ENCODE results near the gene MIF. TPM values are rescaled to one million over a fixed set of nuclear protein-coding genes. Genes with fewer than 3 reads are reported as not detected.

The MIF gene
- 581 TPM for total RNA-seq (ENCODE audit: unreplicated experiment)
- long read RNA-seq, transcript MIF-202 (2 exons, 589 nt) = minor isoform, 21 of 788 reads
- long read RNA-seq, transcript MIF-201 (3 exons, 939 nt) = major isoform, 763 of 788 reads
- long read RNA-seq, partial matches to known transcripts = 0 of 788 reads
- long read RNA-seq, other reads (novel, unspliced or antisense) = 3 of 788 reads

DNA sequence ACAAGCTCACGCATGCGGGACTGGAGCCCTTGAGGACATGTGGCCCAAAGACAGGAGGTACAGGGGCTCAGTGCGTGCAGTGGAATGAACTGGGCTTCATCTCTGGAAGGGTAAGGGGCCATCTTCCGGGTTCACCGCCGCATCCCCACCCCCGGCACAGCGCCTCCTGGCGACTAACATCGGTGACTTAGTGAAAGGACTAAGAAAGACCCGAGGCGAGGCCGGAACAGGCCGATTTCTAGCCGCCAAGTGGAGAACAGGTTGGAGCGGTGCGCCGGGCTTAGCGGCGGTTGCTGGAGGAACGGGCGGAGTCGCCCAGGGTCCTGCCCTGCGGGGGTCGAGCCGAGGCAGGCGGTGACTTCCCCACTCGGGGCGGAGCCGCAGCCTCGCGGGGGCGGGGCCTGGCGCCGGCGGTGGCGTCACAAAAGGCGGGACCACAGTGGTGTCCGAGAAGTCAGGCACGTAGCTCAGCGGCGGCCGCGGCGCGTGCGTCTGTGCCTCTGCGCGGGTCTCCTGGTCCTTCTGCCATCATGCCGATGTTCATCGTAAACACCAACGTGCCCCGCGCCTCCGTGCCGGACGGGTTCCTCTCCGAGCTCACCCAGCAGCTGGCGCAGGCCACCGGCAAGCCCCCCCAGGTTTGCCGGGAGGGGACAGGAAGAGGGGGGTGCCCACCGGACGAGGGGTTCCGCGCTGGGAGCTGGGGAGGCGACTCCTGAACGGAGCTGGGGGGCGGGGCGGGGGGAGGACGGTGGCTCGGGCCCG lies at the start of gene MIF:
MIF (plus strand) TSS at position 439 of the 765 bp plus-strand sequence; CDS start at position 531, 92 bp downstream.
- H3K27me3 Mint-ChIP-seq (ENCODE audit: unreplicated experiment) = peaks cover 20% of the 10 kb centered on the region
- peaks cover 10% of the 10 kb centered on the region for H3K4me1 Mint-ChIP-seq (ENCODE audit: low read depth, unreplicated experiment)
- H3K27ac Mint-ChIP-seq (ENCODE audit: unreplicated experiment) = peak within 1 kb of the TSS; percentile 96
- peak; percentile 100 for DNase-seq
- no peaks in the 10 kb centered on the region for H3K36me3 Mint-ChIP-seq (ENCODE audit: unreplicated experiment)
- TF ChIP-seq, protein P1, sequence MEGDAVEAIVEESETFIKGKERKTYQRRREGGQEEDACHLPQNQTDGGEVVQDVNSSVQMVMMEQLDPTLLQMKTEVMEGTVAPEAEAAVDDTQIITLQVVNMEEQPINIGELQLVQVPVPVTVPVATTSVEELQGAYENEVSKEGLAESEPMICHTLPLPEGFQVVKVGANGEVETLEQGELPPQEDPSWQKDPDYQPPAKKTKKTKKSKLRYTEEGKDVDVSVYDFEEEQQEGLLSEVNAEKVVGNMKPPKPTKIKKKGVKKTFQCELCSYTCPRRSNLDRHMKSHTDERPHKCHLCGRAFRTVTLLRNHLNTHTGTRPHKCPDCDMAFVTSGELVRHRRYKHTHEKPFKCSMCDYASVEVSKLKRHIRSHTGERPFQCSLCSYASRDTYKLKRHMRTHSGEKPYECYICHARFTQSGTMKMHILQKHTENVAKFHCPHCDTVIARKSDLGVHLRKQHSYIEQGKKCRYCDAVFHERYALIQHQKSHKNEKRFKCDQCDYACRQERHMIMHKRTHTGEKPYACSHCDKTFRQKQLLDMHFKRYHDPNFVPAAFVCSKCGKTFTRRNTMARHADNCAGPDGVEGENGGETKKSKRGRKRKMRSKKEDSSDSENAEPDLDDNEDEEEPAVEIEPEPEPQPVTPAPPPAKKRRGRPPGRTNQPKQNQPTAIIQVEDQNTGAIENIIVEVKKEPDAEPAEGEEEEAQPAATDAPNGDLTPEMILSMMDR (IDR thresholded peaks at IDR 0.05; ENCODE audit: partially characterized antibody, unreplicated experiment) = peak; percentile 84
- peaks cover 17% of the 10 kb centered on the region for H3K9me3 Mint-ChIP-seq (ENCODE audit: unreplicated experiment)
- peak within 1 kb of the TSS; percentile 92 for H3K4me3 Mint-ChIP-seq (ENCODE audit: unreplicated experiment)

DNA sequence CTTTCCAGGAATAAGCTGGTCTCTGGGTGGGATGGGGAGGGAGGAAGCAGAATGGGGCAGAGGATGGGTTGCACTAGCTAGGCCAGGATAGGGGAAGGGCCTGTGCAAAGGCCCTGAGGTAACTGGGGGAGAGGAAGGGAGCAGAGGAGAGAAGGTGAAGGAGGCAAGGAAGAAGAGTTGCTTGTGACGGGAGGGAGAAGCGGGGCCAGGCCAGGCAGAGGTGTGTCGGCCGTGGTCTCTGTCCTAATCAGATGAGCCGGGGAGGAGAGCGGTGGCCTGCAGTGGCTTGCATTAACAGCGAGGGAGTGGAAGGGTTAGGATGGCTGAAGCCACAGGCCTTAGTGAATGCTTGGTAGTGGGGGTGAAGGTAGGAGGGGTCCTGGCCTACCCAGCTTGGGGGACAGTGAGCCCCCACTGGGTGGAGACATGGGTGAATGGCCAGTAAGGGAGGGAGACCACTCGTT lies 49.4 kb upstream of the MIF start:
- no peaks in the 10 kb centered on the region for H3K4me1 Mint-ChIP-seq (ENCODE audit: low read depth, unreplicated experiment)
- H3K36me3 Mint-ChIP-seq (ENCODE audit: unreplicated experiment) = no peaks in the 10 kb centered on the region
- TF ChIP-seq, protein P1 (IDR thresholded peaks at IDR 0.05; ENCODE audit: partially characterized antibody, unreplicated experiment) = no peak
- no peak overlapping the region for H3K4me3 Mint-ChIP-seq (ENCODE audit: unreplicated experiment)
- H3K27ac Mint-ChIP-seq (ENCODE audit: unreplicated experiment) = no peak overlapping the region
- DNase-seq = no peak
- H3K9me3 Mint-ChIP-seq (ENCODE audit: unreplicated experiment) = peaks cover 8% of the 10 kb centered on the region
- H3K27me3 Mint-ChIP-seq (ENCODE audit: unreplicated experiment) = peaks cover 8% of the 10 kb centered on the region

DNA sequence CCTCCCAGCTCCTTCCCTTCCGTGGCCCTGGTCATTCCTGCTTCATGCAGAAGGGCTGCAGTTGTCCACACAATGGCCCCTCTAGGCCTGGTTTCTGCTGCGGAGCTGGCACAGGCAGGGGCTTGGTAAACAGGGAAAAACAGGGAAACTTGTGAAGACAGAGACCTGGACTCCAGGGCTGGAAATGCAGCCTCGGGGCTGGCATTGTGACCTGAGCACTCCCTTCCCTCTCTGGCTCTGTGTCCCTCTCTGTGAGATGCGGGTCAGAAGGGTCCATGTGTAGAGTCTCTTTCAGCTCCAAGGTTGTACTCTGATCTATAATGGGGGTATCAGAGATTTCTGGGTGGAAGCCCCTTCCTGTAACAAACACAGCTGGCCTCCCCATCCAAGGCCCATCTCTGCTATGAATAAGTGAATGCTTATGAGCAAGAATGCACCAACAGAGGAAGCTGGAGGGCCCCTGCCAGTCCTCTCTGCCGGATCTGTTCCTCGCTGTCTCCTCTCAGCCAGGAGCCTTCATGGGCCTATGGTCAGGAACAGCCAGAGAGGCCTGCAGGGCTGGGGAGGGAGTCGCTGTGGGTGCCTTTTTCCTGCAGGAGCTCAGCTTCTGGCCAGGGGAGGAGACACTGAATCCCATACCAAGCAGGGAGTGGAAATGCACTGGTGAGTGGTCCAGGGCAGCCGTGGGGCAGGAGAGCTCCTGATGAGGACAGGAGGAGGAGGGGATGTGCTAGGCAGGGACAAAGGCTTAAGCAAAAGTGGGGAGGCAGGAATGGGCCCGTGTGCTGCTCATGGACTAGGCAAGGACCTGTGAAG lies 48.7 kb upstream of the MIF start:
- H3K9me3 Mint-ChIP-seq (ENCODE audit: unreplicated experiment) = peaks cover 6% of the 10 kb centered on the region
- no peak for DNase-seq
- H3K4me3 Mint-ChIP-seq (ENCODE audit: unreplicated experiment) = no peak overlapping the region
- TF ChIP-seq, protein P1 (IDR thresholded peaks at IDR 0.05; ENCODE audit: partially characterized antibody, unreplicated experiment) = no peak
- peaks cover 3% of the 10 kb centered on the region for H3K4me1 Mint-ChIP-seq (ENCODE audit: low read depth, unreplicated experiment)
- H3K27me3 Mint-ChIP-seq (ENCODE audit: unreplicated experiment) = peaks cover 8% of the 10 kb centered on the region
- H3K36me3 Mint-ChIP-seq (ENCODE audit: unreplicated experiment) = no peaks in the 10 kb centered on the region
- no peak overlapping the region for H3K27ac Mint-ChIP-seq (ENCODE audit: unreplicated experiment)

DNA sequence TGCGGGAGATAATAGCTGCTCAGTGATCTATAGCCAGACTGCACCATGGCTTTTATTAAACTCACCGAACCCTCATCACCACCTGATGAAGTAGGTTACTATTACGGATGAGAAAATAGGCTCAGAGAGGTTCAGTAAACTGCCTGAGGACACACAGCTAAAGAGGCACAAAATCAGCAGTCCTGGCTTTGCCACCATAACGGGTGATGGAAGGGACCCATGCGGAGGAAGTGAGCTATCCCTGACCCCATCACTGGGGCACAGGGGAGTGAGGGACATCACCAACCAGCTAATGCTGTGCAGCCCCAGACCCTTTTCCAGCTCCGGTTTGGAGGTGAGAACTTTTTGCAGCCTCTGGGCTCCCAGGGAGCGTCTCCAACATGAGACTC lies 48.1 kb upstream of the MIF start:
- Mint-ChIP-seq H3K4me1 (ENCODE audit: low read depth, unreplicated experiment) (peaks cover 4% of the 10 kb centered on the region), H3K27me3 (ENCODE audit: unreplicated experiment) (peaks cover 2% of the 10 kb centered on the region), H3K4me3 (ENCODE audit: unreplicated experiment) (no peak overlapping the region), H3K27ac (ENCODE audit: unreplicated experiment) (peak overlapping the region; percentile 22), H3K36me3 (ENCODE audit: unreplicated experiment) (no peaks in the 10 kb centered on the region), H3K9me3 (ENCODE audit: unreplicated experiment) (peaks cover 3% of the 10 kb centered on the region)
- DNase-seq = no peak
- TF ChIP-seq, protein P1 (IDR thresholded peaks at IDR 0.05; ENCODE audit: partially characterized antibody, unreplicated experiment) = no peak
